ENCODE results near the gene ETFBKMT. TPM values are rescaled to one million over a fixed set of nuclear protein-coding genes. Genes with fewer than 3 reads are reported as not detected.
"Not testable (repeated sequence)": the region's sequence is repeated elsewhere in the genome, so short reads cannot be mapped to it uniquely, and the experiment has no call there.

The ETFBKMT gene
- polyA plus RNA-seq, 4 donors: 1.3 to 4.7 (median 2.0) TPM

GRCh38 chr12:31664038-31664437 is 4.5 kb downstream of the ETFBKMT start:
- 64 to 79% (median 66%) methylated on average over 6 of the region's 6 CpGs for whole genome bisulfite sequencing, 3 donors
- H3K27ac ChIP-seq (ENCODE audit: low read depth in 1 of 3, low read length in 2 of 3): no peak overlapping the region
- DNase-seq: peak; percentile 51 to 53
- no peak overlapping the region for H3K4me3 ChIP-seq (ENCODE audit: low read depth in 1 of 3, low read length in 3 of 3)
- H3K4me1 ChIP-seq (ENCODE audit: control insufficient read depth in 3 of 3, insufficient read depth in 2 of 3, low read depth in 1 of 3, low read length in 2 of 3): peaks cover 0 to 4% (median 0%) of the 10 kb centered on the region in 3 donors
- H3K27me3 ChIP-seq (ENCODE audit: control insufficient read depth in 3 of 3, insufficient read depth in 3 of 3, low read length in 3 of 3): no peaks in the 10 kb centered on the region
- H3K9me3 ChIP-seq (ENCODE audit: control insufficient read depth in 2 of 2, insufficient read depth in 1 of 2, low read depth in 1 of 2, low read length in 1 of 2): peaks cover 0 to 14% of the 10 kb centered on the region in 2 donors
- H3K36me3 ChIP-seq (ENCODE audit: control insufficient read depth in 3 of 3, insufficient read depth in 2 of 3, low read depth in 1 of 3, low read length in 3 of 3): peaks cover 0 to 6% (median 3%) of the 10 kb centered on the region in 3 donors
- no peak for FAIRE-seq

GRCh38 chr12:31669020-31669419 is 9.5 kb downstream of the ETFBKMT start:
- no peaks in the 10 kb centered on the region for H3K27me3 ChIP-seq (ENCODE audit: control insufficient read depth in 3 of 3, insufficient read depth in 3 of 3, low read length in 3 of 3)
- H3K9me3 ChIP-seq (ENCODE audit: control insufficient read depth in 2 of 2, insufficient read depth in 1 of 2, low read depth in 1 of 2, low read length in 1 of 2): peaks cover 0 to 20% of the 10 kb centered on the region in 2 donors
- no peaks in the 10 kb centered on the region for H3K4me1 ChIP-seq (ENCODE audit: control insufficient read depth in 3 of 3, insufficient read depth in 2 of 3, low read depth in 1 of 3, low read length in 2 of 3)
- peaks cover 0 to 2% (median 1%) of the 10 kb centered on the region in 3 donors for H3K36me3 ChIP-seq (ENCODE audit: control insufficient read depth in 3 of 3, insufficient read depth in 2 of 3, low read depth in 1 of 3, low read length in 3 of 3)
- DNase-seq: no peak
- no peak overlapping the region for H3K27ac ChIP-seq (ENCODE audit: low read depth in 1 of 3, low read length in 2 of 3)
- no peak for FAIRE-seq
- no peak overlapping the region for H3K4me3 ChIP-seq (ENCODE audit: low read depth in 1 of 3, low read length in 3 of 3)

- H3K36me3 ChIP-seq (ENCODE audit: control insufficient read depth in 3 of 3, insufficient read depth in 2 of 3, low read depth in 1 of 3, low read length in 3 of 3); H3K4me3 ChIP-seq (ENCODE audit: low read depth in 1 of 3, low read length in 3 of 3); FAIRE-seq; H3K27ac ChIP-seq (ENCODE audit: low read depth in 1 of 3, low read length in 2 of 3); H3K4me1 ChIP-seq (ENCODE audit: control insufficient read depth in 3 of 3, insufficient read depth in 2 of 3, low read depth in 1 of 3, low read length in 2 of 3); DNase-seq; H3K27me3 ChIP-seq (ENCODE audit: control insufficient read depth in 3 of 3, insufficient read depth in 3 of 3, low read length in 3 of 3): not testable (repeated sequence)
- H3K9me3 ChIP-seq (ENCODE audit: control insufficient read depth in 2 of 2, insufficient read depth in 1 of 2, low read depth in 1 of 2, low read length in 1 of 2): peaks cover 0 to 20% of the 10 kb centered on the region in 2 donors
- 74 to 90% (median 77%) methylated on average over 2 of the region's 2 CpGs for WGBS, 3 donors
Measured at GRCh38 chr12:31669582-31669981, 10.1 kb downstream of the ETFBKMT start.

- H3K9me3 ChIP-seq (ENCODE audit: control insufficient read depth in 2 of 2, insufficient read depth in 1 of 2, low read depth in 1 of 2, low read length in 1 of 2): peaks cover 0 to 11% of the 10 kb centered on the region in 2 donors
- no peak overlapping the region for H3K4me3 ChIP-seq (ENCODE audit: low read depth in 1 of 3, low read length in 3 of 3)
- H3K27me3 ChIP-seq (ENCODE audit: control insufficient read depth in 3 of 3, insufficient read depth in 3 of 3, low read length in 3 of 3): no peaks in the 10 kb centered on the region
- FAIRE-seq (no peak), DNase-seq (no peak)
- H3K27ac ChIP-seq (ENCODE audit: low read depth in 1 of 3, low read length in 2 of 3): no peak overlapping the region
- H3K4me1 ChIP-seq (ENCODE audit: control insufficient read depth in 3 of 3, insufficient read depth in 2 of 3, low read depth in 1 of 3, low read length in 2 of 3): no peaks in the 10 kb centered on the region
- 96 to 98% (median 96%) methylated on average over 4 of the region's 4 CpGs for WGBS, 3 donors
- peaks cover 0 to 7% (median 1%) of the 10 kb centered on the region in 3 donors for H3K36me3 ChIP-seq (ENCODE audit: control insufficient read depth in 3 of 3, insufficient read depth in 2 of 3, low read depth in 1 of 3, low read length in 3 of 3)
Measured at GRCh38 chr12:31672521-31672920, 13.0 kb downstream of the ETFBKMT start.

GRCh38 chr12:31682136-31682962 is 22.9 kb downstream of the ETFBKMT start:
- H3K4me1 ChIP-seq (ENCODE audit: control insufficient read depth in 3 of 3, insufficient read depth in 2 of 3, low read depth in 1 of 3, low read length in 2 of 3): no peaks in the 10 kb centered on the region
- H3K27ac ChIP-seq (ENCODE audit: low read depth in 1 of 3, low read length in 2 of 3): no peak overlapping the region
- H3K36me3 ChIP-seq (ENCODE audit: control insufficient read depth in 3 of 3, insufficient read depth in 2 of 3, low read depth in 1 of 3, low read length in 3 of 3): peaks cover 0 to 16% (median 0%) of the 10 kb centered on the region in 3 donors
- FAIRE-seq (no peak), DNase-seq (peak; percentile 83 to 84)
- no peaks in the 10 kb centered on the region for H3K27me3 ChIP-seq (ENCODE audit: control insufficient read depth in 3 of 3, insufficient read depth in 3 of 3, low read length in 3 of 3)
- peaks cover 0 to 43% of the 10 kb centered on the region in 2 donors for H3K9me3 ChIP-seq (ENCODE audit: control insufficient read depth in 2 of 2, insufficient read depth in 1 of 2, low read depth in 1 of 2, low read length in 1 of 2)
- H3K4me3 ChIP-seq (ENCODE audit: low read depth in 1 of 3, low read length in 3 of 3): no peak overlapping the region
- 54 to 64% (median 62%) methylated on average over 10 of the region's 10 CpGs for WGBS, 3 donors

- no peak for FAIRE-seq
Measured at GRCh38 chr12:31685801-31686200, 26.3 kb downstream of the ETFBKMT start.

GRCh38 chr12:31687101-31687527 is 27.6 kb downstream of the ETFBKMT start:
- Histone ChIP-seq H3K27me3 (ENCODE audit: control insufficient read depth in 3 of 3, insufficient read depth in 3 of 3, low read length in 3 of 3) (no peaks in the 10 kb centered on the region), H3K27ac (ENCODE audit: low read depth in 1 of 3, low read length in 2 of 3) (no peak overlapping the region), H3K4me3 (ENCODE audit: low read depth in 1 of 3, low read length in 3 of 3) (no peak overlapping the region), H3K4me1 (ENCODE audit: control insufficient read depth in 3 of 3, insufficient read depth in 2 of 3, low read depth in 1 of 3, low read length in 2 of 3) (no peaks in the 10 kb centered on the region), H3K36me3 (ENCODE audit: control insufficient read depth in 3 of 3, insufficient read depth in 2 of 3, low read depth in 1 of 3, low read length in 3 of 3) (peaks cover 0 to 23% (median 0%) of the 10 kb centered on the region in 3 donors), H3K9me3 (ENCODE audit: control insufficient read depth in 2 of 2, insufficient read depth in 1 of 2, low read depth in 1 of 2, low read length in 1 of 2) (peaks cover 0 to 58% of the 10 kb centered on the region in 2 donors)
- FAIRE-seq (no peak), DNase-seq (no peak)
- WGBS, 3 donors: 81 to 92% (median 82%) methylated on average over 3 of the region's 3 CpGs

More at GRCh38 chr12:31685801-31686200, 26.3 kb downstream of the ETFBKMT start:
- no peaks in the 10 kb centered on the region for H3K27me3 ChIP-seq (ENCODE audit: control insufficient read depth in 3 of 3, insufficient read depth in 3 of 3, low read length in 3 of 3)
- no peak for DNase-seq
- no peak overlapping the region for H3K4me3 ChIP-seq (ENCODE audit: low read depth in 1 of 3, low read length in 3 of 3)
- H3K9me3 ChIP-seq (ENCODE audit: control insufficient read depth in 2 of 2, insufficient read depth in 1 of 2, low read depth in 1 of 2, low read length in 1 of 2): peaks cover 0 to 55% of the 10 kb centered on the region in 2 donors
- H3K36me3 ChIP-seq (ENCODE audit: control insufficient read depth in 3 of 3, insufficient read depth in 2 of 3, low read depth in 1 of 3, low read length in 3 of 3): peaks cover 0 to 23% (median 0%) of the 10 kb centered on the region in 3 donors
- H3K27ac ChIP-seq (ENCODE audit: low read depth in 1 of 3, low read length in 2 of 3): no peak overlapping the region
- WGBS, 3 donors: 84 to 97% (median 84%) methylated on average over 3 of the region's 3 CpGs
- H3K4me1 ChIP-seq (ENCODE audit: control insufficient read depth in 3 of 3, insufficient read depth in 2 of 3, low read depth in 1 of 3, low read length in 2 of 3): no peaks in the 10 kb centered on the region

- H3K4me1 ChIP-seq (ENCODE audit: control insufficient read depth in 3 of 3, insufficient read depth in 2 of 3, low read depth in 1 of 3, low read length in 2 of 3); H3K4me3 ChIP-seq (ENCODE audit: low read depth in 1 of 3, low read length in 3 of 3); H3K27me3 ChIP-seq (ENCODE audit: control insufficient read depth in 3 of 3, insufficient read depth in 3 of 3, low read length in 3 of 3); H3K27ac ChIP-seq (ENCODE audit: low read depth in 1 of 3, low read length in 2 of 3); DNase-seq; FAIRE-seq: not testable (repeated sequence)
- WGBS, 3 donors: 95 to 99% (median 96%) methylated on average over 3 of the region's 3 CpGs
- Histone ChIP-seq H3K36me3 (ENCODE audit: control insufficient read depth in 3 of 3, insufficient read depth in 2 of 3, low read depth in 1 of 3, low read length in 3 of 3) (peaks cover 0 to 24% (median 0%) of the 10 kb centered on the region in 3 donors), H3K9me3 (ENCODE audit: control insufficient read depth in 2 of 2, insufficient read depth in 1 of 2, low read depth in 1 of 2, low read length in 1 of 2) (peaks cover 0 to 42% of the 10 kb centered on the region in 2 donors)
Measured at GRCh38 chr12:31689921-31690320, 30.4 kb downstream of the ETFBKMT start.

Measured in small intestine (tissue), 7 donors.